ENCODE measurements around the gene KREMEN1. TPM values are rescaled to one million over a fixed set of nuclear protein-coding genes. Genes with fewer than 3 reads are reported as not detected.

The KREMEN1 gene
- total and polyA plus RNA-seq, 5 donors from 2014 or later, result 0.10 TPM; not detected in 4

GRCh38 chr22:29121124-29121523, 48.3 kb downstream of the KREMEN1 start:
- Histone ChIP-seq H3K36me3 (ENCODE audit: control insufficient read depth, insufficient read depth, low read length) (no peaks in the 10 kb centered on the region), H3K9me3 (ENCODE audit: control insufficient read depth in 2 of 2, low read length in 2 of 2) (no peaks in the 10 kb centered on the region), H3K4me3 (ENCODE audit: low read depth, low read length) (no peak overlapping the region), H3K27ac (ENCODE audit: insufficient read depth, low read length, poor library complexity, severe bottlenecking) (no peak overlapping the region), H3K4me1 (ENCODE audit: control insufficient read depth, insufficient read depth, low read length, poor library complexity, severe bottlenecking) (no peaks in the 10 kb centered on the region), H3K27me3 (ENCODE audit: control insufficient read depth, insufficient read depth, low read length) (peaks cover 6% of the 10 kb centered on the region)
- ATAC-seq (ENCODE audit: low read depth in 2 of 2), result no peak
- H3K36me3 Mint-ChIP-seq, result peaks cover 4% of the 10 kb centered on the region
- peaks cover 18% of the 10 kb centered on the region for H3K27me3 Mint-ChIP-seq
- H3K27ac Mint-ChIP-seq, result no peak overlapping the region
- H3K9me3 Mint-ChIP-seq, result peaks cover 0 to 10% (median 3%) of the 10 kb centered on the region in 7 donors
- no peak for DNase-seq
- H3K4me1 Mint-ChIP-seq, result no peaks in the 10 kb centered on the region
- no peak overlapping the region for H3K4me3 Mint-ChIP-seq

- H3K27ac ChIP-seq (ENCODE audit: insufficient read depth, low read length, poor library complexity, severe bottlenecking), result no peak overlapping the region
- peaks cover 18% of the 10 kb centered on the region for H3K27me3 Mint-ChIP-seq
- H3K36me3 Mint-ChIP-seq, result peaks cover 4% of the 10 kb centered on the region
- H3K9me3 Mint-ChIP-seq, result peaks cover 0 to 10% (median 3%) of the 10 kb centered on the region in 7 donors
- H3K9me3 ChIP-seq (ENCODE audit: control insufficient read depth in 2 of 2, low read length in 2 of 2), result no peaks in the 10 kb centered on the region
- H3K4me3 Mint-ChIP-seq, result no peak overlapping the region
- peak in 1 of 3 donors; percentile 65 for DNase-seq
- H3K4me3 ChIP-seq (ENCODE audit: low read depth, low read length), result no peak overlapping the region
- no peaks in the 10 kb centered on the region for H3K4me1 ChIP-seq (ENCODE audit: control insufficient read depth, insufficient read depth, low read length, poor library complexity, severe bottlenecking)
- no peaks in the 10 kb centered on the region for H3K4me1 Mint-ChIP-seq
- H3K27me3 ChIP-seq (ENCODE audit: control insufficient read depth, insufficient read depth, low read length), result peaks cover 6% of the 10 kb centered on the region
- no peaks in the 10 kb centered on the region for H3K36me3 ChIP-seq (ENCODE audit: control insufficient read depth, insufficient read depth, low read length)
- peak in 1 of 2 donors; percentile 34 for ATAC-seq (ENCODE audit: low read depth in 2 of 2)
- H3K27ac Mint-ChIP-seq, result no peak overlapping the region
Observed at GRCh38 chr22:29122041-29122440, 49.2 kb downstream of the KREMEN1 start.

- DNase-seq (no peak), ATAC-seq (ENCODE audit: low read depth in 2 of 2) (no peak)
- no peaks in the 10 kb centered on the region for H3K9me3 ChIP-seq (ENCODE audit: control insufficient read depth in 2 of 2, low read length in 2 of 2)
- H3K4me1 ChIP-seq (ENCODE audit: control insufficient read depth, insufficient read depth, low read length, poor library complexity, severe bottlenecking), result no peaks in the 10 kb centered on the region
- no peaks in the 10 kb centered on the region for H3K36me3 Mint-ChIP-seq
- peaks cover 2% of the 10 kb centered on the region for H3K27me3 ChIP-seq (ENCODE audit: control insufficient read depth, insufficient read depth, low read length)
- H3K27ac ChIP-seq (ENCODE audit: insufficient read depth, low read length, poor library complexity, severe bottlenecking), result no peak overlapping the region
- H3K36me3 ChIP-seq (ENCODE audit: control insufficient read depth, insufficient read depth, low read length), result no peaks in the 10 kb centered on the region
- H3K4me3 Mint-ChIP-seq, result no peak overlapping the region
- peaks cover 0 to 4% (median 0%) of the 10 kb centered on the region in 7 donors for H3K9me3 Mint-ChIP-seq
- peaks cover 19% of the 10 kb centered on the region for H3K27me3 Mint-ChIP-seq
- H3K27ac Mint-ChIP-seq, result no peak overlapping the region
- H3K4me3 ChIP-seq (ENCODE audit: low read depth, low read length), result no peak overlapping the region
- H3K4me1 Mint-ChIP-seq, result no peaks in the 10 kb centered on the region
Observed at GRCh38 chr22:29124777-29125442, 52.1 kb downstream of the KREMEN1 start.

GRCh38 chr22:29125443-29125778, 52.6 kb downstream of the KREMEN1 start:
- H3K36me3 ChIP-seq (ENCODE audit: control insufficient read depth, insufficient read depth, low read length), result no peaks in the 10 kb centered on the region
- no peaks in the 10 kb centered on the region for H3K4me1 Mint-ChIP-seq
- no peaks in the 10 kb centered on the region for H3K4me1 ChIP-seq (ENCODE audit: control insufficient read depth, insufficient read depth, low read length, poor library complexity, severe bottlenecking)
- H3K27me3 Mint-ChIP-seq, result peaks cover 19% of the 10 kb centered on the region
- no peak overlapping the region for H3K27ac ChIP-seq (ENCODE audit: insufficient read depth, low read length, poor library complexity, severe bottlenecking)
- no peaks in the 10 kb centered on the region for H3K9me3 ChIP-seq (ENCODE audit: control insufficient read depth in 2 of 2, low read length in 2 of 2)
- peaks cover 2% of the 10 kb centered on the region for H3K27me3 ChIP-seq (ENCODE audit: control insufficient read depth, insufficient read depth, low read length)
- no peak overlapping the region for H3K27ac Mint-ChIP-seq
- H3K9me3 Mint-ChIP-seq, result peaks cover 0 to 1% (median 0%) of the 10 kb centered on the region in 7 donors
- DNase-seq (no peak), ATAC-seq (ENCODE audit: low read depth in 2 of 2) (no peak)
- H3K4me3 ChIP-seq (ENCODE audit: low read depth, low read length), result no peak overlapping the region
- no peak overlapping the region for H3K4me3 Mint-ChIP-seq
- no peaks in the 10 kb centered on the region for H3K36me3 Mint-ChIP-seq

GRCh38 chr22:29125844-29126243, 53.0 kb downstream of the KREMEN1 start:
- Histone ChIP-seq H3K27me3 (ENCODE audit: control insufficient read depth, insufficient read depth, low read length) (peaks cover 2% of the 10 kb centered on the region), H3K36me3 (ENCODE audit: control insufficient read depth, insufficient read depth, low read length) (no peaks in the 10 kb centered on the region), H3K4me3 (ENCODE audit: low read depth, low read length) (no peak overlapping the region), H3K9me3 (ENCODE audit: control insufficient read depth in 2 of 2, low read length in 2 of 2) (no peaks in the 10 kb centered on the region), H3K4me1 (ENCODE audit: control insufficient read depth, insufficient read depth, low read length, poor library complexity, severe bottlenecking) (no peaks in the 10 kb centered on the region), H3K27ac (ENCODE audit: insufficient read depth, low read length, poor library complexity, severe bottlenecking) (no peak overlapping the region)
- H3K36me3 Mint-ChIP-seq, result no peaks in the 10 kb centered on the region
- no peaks in the 10 kb centered on the region for H3K4me1 Mint-ChIP-seq
- no peak for DNase-seq
- peaks cover 21% of the 10 kb centered on the region for H3K27me3 Mint-ChIP-seq
- H3K27ac Mint-ChIP-seq, result no peak overlapping the region
- H3K9me3 Mint-ChIP-seq, result no peaks in the 10 kb centered on the region
- H3K4me3 Mint-ChIP-seq, result no peak overlapping the region
- no peak for ATAC-seq (ENCODE audit: low read depth in 2 of 2)

GRCh38 chr22:29126670-29127395, 54.0 kb downstream of the KREMEN1 start:
- Histone ChIP-seq H3K4me1 (ENCODE audit: control insufficient read depth, insufficient read depth, low read length, poor library complexity, severe bottlenecking) (no peaks in the 10 kb centered on the region), H3K27ac (ENCODE audit: insufficient read depth, low read length, poor library complexity, severe bottlenecking) (no peak overlapping the region), H3K4me3 (ENCODE audit: low read depth, low read length) (no peak overlapping the region), H3K27me3 (ENCODE audit: control insufficient read depth, insufficient read depth, low read length) (peaks cover 2% of the 10 kb centered on the region), H3K36me3 (ENCODE audit: control insufficient read depth, insufficient read depth, low read length) (no peaks in the 10 kb centered on the region), H3K9me3 (ENCODE audit: control insufficient read depth in 2 of 2, low read length in 2 of 2) (no peaks in the 10 kb centered on the region)
- H3K36me3 Mint-ChIP-seq, result no peaks in the 10 kb centered on the region
- no peaks in the 10 kb centered on the region for H3K9me3 Mint-ChIP-seq
- H3K27me3 Mint-ChIP-seq, result peaks cover 24% of the 10 kb centered on the region
- no peak overlapping the region for H3K27ac Mint-ChIP-seq
- no peak overlapping the region for H3K4me3 Mint-ChIP-seq
- H3K4me1 Mint-ChIP-seq, result no peaks in the 10 kb centered on the region
- DNase-seq, result no peak
- ATAC-seq (ENCODE audit: low read depth in 2 of 2), result no peak

- no peak overlapping the region for H3K27ac ChIP-seq (ENCODE audit: insufficient read depth, low read length, poor library complexity, severe bottlenecking)
- H3K4me3 Mint-ChIP-seq, result no peak overlapping the region
- no peaks in the 10 kb centered on the region for H3K36me3 ChIP-seq (ENCODE audit: control insufficient read depth, insufficient read depth, low read length)
- no peak overlapping the region for H3K4me3 ChIP-seq (ENCODE audit: low read depth, low read length)
- no peaks in the 10 kb centered on the region for H3K4me1 Mint-ChIP-seq
- no peak for ATAC-seq (ENCODE audit: low read depth in 2 of 2)
- no peak overlapping the region for H3K27ac Mint-ChIP-seq
- no peaks in the 10 kb centered on the region for H3K9me3 ChIP-seq (ENCODE audit: control insufficient read depth in 2 of 2, low read length in 2 of 2)
- no peaks in the 10 kb centered on the region for H3K36me3 Mint-ChIP-seq
- peaks cover 19% of the 10 kb centered on the region for H3K27me3 Mint-ChIP-seq
- H3K27me3 ChIP-seq (ENCODE audit: control insufficient read depth, insufficient read depth, low read length), result no peaks in the 10 kb centered on the region
- H3K9me3 Mint-ChIP-seq, result no peaks in the 10 kb centered on the region
- no peak for DNase-seq
- H3K4me1 ChIP-seq (ENCODE audit: control insufficient read depth, insufficient read depth, low read length, poor library complexity, severe bottlenecking), result no peaks in the 10 kb centered on the region
Observed at GRCh38 chr22:29128891-29129807, 56.3 kb downstream of the KREMEN1 start.
